ENCODE results near the gene PEAK1.

DNA sequence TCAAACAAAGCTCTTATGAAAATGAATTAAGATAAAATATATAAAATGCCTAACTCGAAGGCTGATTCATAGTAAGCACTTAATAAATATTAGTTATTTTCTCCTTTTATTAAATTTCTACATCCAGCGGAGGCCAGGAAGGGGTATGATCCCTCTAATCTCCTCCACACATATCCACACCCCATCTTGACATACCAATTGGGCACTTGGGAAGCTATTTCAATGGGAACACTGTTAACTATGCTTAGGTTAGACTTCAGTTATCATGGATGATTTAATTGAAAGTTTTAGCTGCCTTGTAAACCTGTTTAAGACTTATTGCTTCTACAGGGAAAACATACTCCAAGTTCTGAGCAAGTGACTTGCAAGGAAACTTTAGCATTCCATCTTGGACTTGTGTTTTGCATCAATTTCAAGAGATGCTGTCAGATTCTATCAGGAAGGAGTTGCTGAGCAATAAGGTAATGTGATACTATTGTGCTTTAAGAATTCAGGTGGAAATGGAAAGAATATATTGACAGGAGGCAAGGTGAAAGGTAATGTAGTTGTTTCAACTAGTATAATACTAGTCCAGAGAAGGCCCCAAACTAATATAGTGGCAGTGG is 228.6 kb downstream of the PEAK1 start:
- TF ChIP-seq, protein P1, sequence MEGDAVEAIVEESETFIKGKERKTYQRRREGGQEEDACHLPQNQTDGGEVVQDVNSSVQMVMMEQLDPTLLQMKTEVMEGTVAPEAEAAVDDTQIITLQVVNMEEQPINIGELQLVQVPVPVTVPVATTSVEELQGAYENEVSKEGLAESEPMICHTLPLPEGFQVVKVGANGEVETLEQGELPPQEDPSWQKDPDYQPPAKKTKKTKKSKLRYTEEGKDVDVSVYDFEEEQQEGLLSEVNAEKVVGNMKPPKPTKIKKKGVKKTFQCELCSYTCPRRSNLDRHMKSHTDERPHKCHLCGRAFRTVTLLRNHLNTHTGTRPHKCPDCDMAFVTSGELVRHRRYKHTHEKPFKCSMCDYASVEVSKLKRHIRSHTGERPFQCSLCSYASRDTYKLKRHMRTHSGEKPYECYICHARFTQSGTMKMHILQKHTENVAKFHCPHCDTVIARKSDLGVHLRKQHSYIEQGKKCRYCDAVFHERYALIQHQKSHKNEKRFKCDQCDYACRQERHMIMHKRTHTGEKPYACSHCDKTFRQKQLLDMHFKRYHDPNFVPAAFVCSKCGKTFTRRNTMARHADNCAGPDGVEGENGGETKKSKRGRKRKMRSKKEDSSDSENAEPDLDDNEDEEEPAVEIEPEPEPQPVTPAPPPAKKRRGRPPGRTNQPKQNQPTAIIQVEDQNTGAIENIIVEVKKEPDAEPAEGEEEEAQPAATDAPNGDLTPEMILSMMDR (IDR thresholded peaks at IDR 0.05): no peak
- TF ChIP-seq POLR2AphosphoS5 (IDR thresholded peaks at IDR 0.05; ENCODE audit: low read depth, low read length): no peak
